GM12878 (cell line): Measurements from ENCODE around the gene ADCY2. TPM values are rescaled to one million over a fixed set of nuclear protein-coding genes. Genes with fewer than 3 reads are reported as not detected.
A peak's percentile ranks its signal among the peaks of the same experiment; 100 is the strongest.

Experiments used
- ATF3 ChIP-seq: IDR thresholded peaks from 2 replicates; pipeline ENCODE4 v1.6.1; 2011; ENCODE audit warnings: low read depth, mild to moderate bottlenecking, low read length, moderate library complexity, borderline replicate concordance; ENCODE audit errors: extremely low read depth
- ATF7 ChIP-seq: fragments of 450-650 bp; IDR thresholded peaks from 2 replicates; pipeline ENCODE4 v1.6.1; 2016; ENCODE audit warnings: low read depth, mild to moderate bottlenecking
- BCLAF1 ChIP-seq: fragments of 450-650 bp; IDR thresholded peaks from 2 replicates; pipeline ENCODE4 v1.6.1; 2017; ENCODE audit warnings: antibody characterized with exemption, mild to moderate bottlenecking, moderate library complexity
- E2F4 ChIP-seq: IDR thresholded peaks from 2 replicates; pipeline ENCODE4 v1.6.1; 2012; ENCODE audit warnings: low read depth, low read length, improper control_type of control experiment
- E4F1 ChIP-seq: fragments of 450-650 bp; IDR thresholded peaks from 2 replicates; pipeline ENCODE4 v1.6.1; 2018; ENCODE audit warnings: borderline replicate concordance, mild to moderate bottlenecking; ENCODE audit not compliant: partially characterized antibody
- EGR1 ChIP-seq, 2 experiments: IDR thresholded peaks; 1 replicate in 1 of 2; 2 replicates in 1 of 2; pipeline ENCODE4 v1.6.1; 2011 to 2012; ENCODE audit warnings: low read depth in 2 of 2, low read length in 2 of 2, borderline replicate concordance in 1 of 2, mild to moderate bottlenecking in 1 of 2, moderate library complexity in 1 of 2
- EP300 ChIP-seq, 2 experiments: fragments of 150-350 bp in 1 of 2; IDR thresholded peaks; 2 replicates each; pipeline ENCODE4 v1.6.1; 2011 to 2012; ENCODE audit warnings: low read depth in 2 of 2, low read length in 2 of 2, borderline replicate concordance in 1 of 2, improper control_type of control experiment in 1 of 2, inconsistent platforms in 1 of 2; ENCODE audit not compliant: control insufficient read depth in 1 of 2
- IRF3 ChIP-seq: fragments of 450-650 bp; IDR thresholded peaks from 2 replicates; pipeline ENCODE4 v1.6.1; 2014; ENCODE audit warnings: mild to moderate bottlenecking
- JUND ChIP-seq: IDR thresholded peaks from 2 replicates; pipeline ENCODE4 v1.6.1; 2012; ENCODE audit warnings: low read depth, mild to moderate bottlenecking, low read length, improper control_type of control experiment, moderate library complexity
- KDM1A ChIP-seq: fragments of 200-600 bp; sonication (generic); IDR thresholded peaks from 2 replicates; pipeline ENCODE4 v1.6.1; 2016; ENCODE audit warnings: borderline replicate concordance
- MYC ChIP-seq: IDR thresholded peaks from 2 replicates; pipeline ENCODE4 v1.6.1; 2011; ENCODE audit warnings: mild to moderate bottlenecking, low read length, moderate library complexity, inconsistent platforms; ENCODE audit not compliant: insufficient read depth, insufficient replicate concordance, insufficient read length, severe bottlenecking
- NFIC ChIP-seq: IDR thresholded peaks from 2 replicates; pipeline ENCODE4 v1.6.1; 2012; ENCODE audit warnings: low read depth, mild to moderate bottlenecking, inconsistent platforms, low read length, moderate library complexity
- RB1 ChIP-seq: fragments of 450-650 bp; formaldehyde crosslinking; IDR thresholded peaks from 2 replicates; pipeline ENCODE4 v1.6.1; 2017; ENCODE audit warnings: mild to moderate bottlenecking, borderline replicate concordance
- SMARCA5 ChIP-seq: fragments of 450-650 bp; IDR thresholded peaks from 2 replicates; pipeline ENCODE4 v1.6.1; 2017; ENCODE audit warnings: mild to moderate bottlenecking
- TCF12 ChIP-seq: IDR thresholded peaks from 2 replicates; pipeline ENCODE4 v1.6.1; 2011; ENCODE audit warnings: low read depth, mild to moderate bottlenecking, low read length
- YY1 ChIP-seq: IDR thresholded peaks from 2 replicates; pipeline ENCODE4 v1.6.1; 2011; ENCODE audit warnings: low read depth, mild to moderate bottlenecking, low read length
- ZNF687 ChIP-seq: fragments of 450-650 bp; IDR thresholded peaks from 2 replicates; pipeline ENCODE4 v1.6.1; 2017; ENCODE audit warnings: mild to moderate bottlenecking, moderate library complexity
- polyA plus RNA-seq, 11 experiments: library from polyadenylated mRNA; depleted of rRNA in 4 of 11; unstranded in 6 of 11; stranded (reverse) in 5 of 11; fragments of >200 nt; fragmentation: Nextera tagmentation in 4 of 11; fragmentation: Illumina TruSeq in 1 of 11; extraction: Ambion mirVana in 4 of 11; extraction: Trizol in 1 of 11; gene quantifications; 1 replicate in 1 of 11; 2 replicates in 10 of 11; pipeline versions ENCODE4 v1.2.1 to v1.2.3, GENCODE V29; 2011 to 2016; ENCODE audit warnings: inconsistent platforms in 2 of 11, missing spikeins in 2 of 11, low read depth in 1 of 11
- total RNA-seq, 4 experiments: library from RNA; depleted of rRNA in 3 of 4; stranded (reverse); fragments of >200 nt in 3 of 4; fragmentation: Illumina TruSeq in 1 of 4; extraction: Trizol in 1 of 4; gene quantifications; 2 replicates each; pipeline versions ENCODE4 v1.2.1 to v1.2.3, GENCODE V29; 2013 to 2021

ADCY2 gene
- total and polyA plus RNA-seq, 10 of the 15 experiments (the other 5 are each of a cell fraction or from before 2014, with no cell fraction given), result 0.07 to 0.26 TPM; not detected in 8

- TF ChIP-seq BCLAF1 (no peak), IRF3 (no peak), YY1 (no peak), NFIC (peak; percentile 93), E4F1 (no peak), RB1 (no peak), MYC (no peak), ATF7 (peak; percentile 81), JUND (peak; percentile 76; the same call in 1 of the 2 replicates), ATF3 (no peak), ZNF687 (no peak), TCF12 (no peak), EP300 (IDR thresholded peaks at IDR 0.05; ENCODE audit: borderline replicate concordance in 1 of 2, control insufficient read depth in 1 of 2, low read depth in 2 of 2, low read length in 2 of 2) (peak; percentile 25 to 67; a peak in 2 of 4 replicates), KDM1A (no peak), SMARCA5 (no peak), E2F4 (no peak), EGR1 (IDR thresholded peaks at IDR 0.05; ENCODE audit: borderline replicate concordance in 1 of 2, low read depth in 2 of 2, low read length in 2 of 2) (no peak)
These were observed 482.5 kb downstream of the ADCY2 start (continued) for GRCh38 chr5:7878381-7878873.
